ENCODE measurements around the gene CHD1. TPM values are rescaled to one million over a fixed set of nuclear protein-coding genes. Genes with fewer than 3 reads are reported as not detected.

CHD1 gene
- total and polyA plus RNA-seq, 2 of the 4 experiments (the other 2 are of a cell fraction) = 12.3 to 33.7 TPM

DNA sequence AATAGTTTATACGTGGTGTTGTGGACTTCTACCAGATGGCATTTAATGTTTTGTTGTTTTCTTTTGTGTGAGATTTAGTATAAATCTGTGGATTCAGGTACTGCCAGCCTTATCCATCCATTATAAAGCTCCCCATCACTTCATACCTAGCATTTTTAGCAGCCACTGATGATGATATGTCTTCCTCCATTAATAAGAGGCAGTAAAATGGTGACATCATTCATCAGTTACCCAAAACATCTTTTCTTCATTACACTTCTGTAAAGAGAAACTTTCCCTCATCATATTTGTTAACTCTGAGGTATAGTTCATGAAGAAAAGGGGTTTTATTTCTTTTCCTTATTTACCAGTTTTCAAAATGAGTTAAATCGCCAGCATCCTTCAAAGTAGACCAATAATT, 19.4 kb downstream of the CHD1 start:
- H4K8ac ChIP-seq (ENCODE audit: low read depth in 2 of 2, low read length in 2 of 2) = no peak overlapping the region
- no peak for DNase-seq
- no peak overlapping the region for H2AK9ac ChIP-seq (replicated peaks; ENCODE audit: low read depth, low read length, poor library complexity)
- H3K4ac ChIP-seq (ENCODE audit: low read depth, low read length) = no peak overlapping the region
- H3K4me3 ChIP-seq (ENCODE audit: insufficient read depth, low read depth, low read length) = no peak overlapping the region
- no peak overlapping the region for H2AK5ac ChIP-seq (ENCODE audit: low read depth, low read length)
- TF ChIP-seq MAFK (IDR thresholded peaks at IDR 0.05; ENCODE audit: low read depth, low read length) (no peak), NFE2L2 (IDR thresholded peaks at IDR 0.05; ENCODE audit: low read depth, low read length) (no peak), POLR2A (IDR thresholded peaks at IDR 0.05; ENCODE audit: low read depth, low read length) (no peak), SMC3 (IDR thresholded peaks at IDR 0.05; ENCODE audit: low read depth, low read length) (no peak), RFX5 (IDR thresholded peaks at IDR 0.05; ENCODE audit: low read depth, low read length) (no peak)
- TF ChIP-seq, protein P1, sequence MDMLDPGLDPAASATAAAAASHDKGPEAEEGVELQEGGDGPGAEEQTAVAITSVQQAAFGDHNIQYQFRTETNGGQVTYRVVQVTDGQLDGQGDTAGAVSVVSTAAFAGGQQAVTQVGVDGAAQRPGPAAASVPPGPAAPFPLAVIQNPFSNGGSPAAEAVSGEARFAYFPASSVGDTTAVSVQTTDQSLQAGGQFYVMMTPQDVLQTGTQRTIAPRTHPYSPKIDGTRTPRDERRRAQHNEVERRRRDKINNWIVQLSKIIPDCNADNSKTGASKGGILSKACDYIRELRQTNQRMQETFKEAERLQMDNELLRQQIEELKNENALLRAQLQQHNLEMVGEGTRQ (IDR thresholded peaks at IDR 0.05; ENCODE audit: low read depth, low read length) = no peak
- TF ChIP-seq, protein P2, sequence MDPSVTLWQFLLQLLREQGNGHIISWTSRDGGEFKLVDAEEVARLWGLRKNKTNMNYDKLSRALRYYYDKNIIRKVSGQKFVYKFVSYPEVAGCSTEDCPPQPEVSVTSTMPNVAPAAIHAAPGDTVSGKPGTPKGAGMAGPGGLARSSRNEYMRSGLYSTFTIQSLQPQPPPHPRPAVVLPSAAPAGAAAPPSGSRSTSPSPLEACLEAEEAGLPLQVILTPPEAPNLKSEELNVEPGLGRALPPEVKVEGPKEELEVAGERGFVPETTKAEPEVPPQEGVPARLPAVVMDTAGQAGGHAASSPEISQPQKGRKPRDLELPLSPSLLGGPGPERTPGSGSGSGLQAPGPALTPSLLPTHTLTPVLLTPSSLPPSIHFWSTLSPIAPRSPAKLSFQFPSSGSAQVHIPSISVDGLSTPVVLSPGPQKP (IDR thresholded peaks at IDR 0.05; ENCODE audit: borderline replicate concordance, low read depth, low read length) = no peak
- no peak overlapping the region for H2BK5ac ChIP-seq (ENCODE audit: low read depth, low read length, poor library complexity, severe bottlenecking)
- no CpG with 5 or more reads among the region's 2 CpGs for WGBS, 2 experiments (ENCODE audit: extremely low coverage in 2 of 2, insufficient read length in 1 of 2)
- no peak overlapping the region for H3K23ac ChIP-seq (ENCODE audit: low read depth, low read length)
- H2BK120ac ChIP-seq (ENCODE audit: low read depth, low read length) = no peak overlapping the region
- in situ Hi-C loops (cut with MboI; ENCODE audit: low sequenced_read_pairs) = loop anchor here (5.0 kb wide), 1 partner anchor 123 kb away; no protein-coding TSS in a partner anchor
- ChIA-PET CTCF (no interaction called here), POLR2A (ENCODE audit: unreplicated experiment) (no interaction called here)
- no peaks in the 10 kb centered on the region for H3K9me3 ChIP-seq (ENCODE audit: control insufficient read depth, insufficient read depth, low read length)
- H2BK20ac ChIP-seq (ENCODE audit: low read depth, low read length) = no peak overlapping the region
- H3K27ac ChIP-seq (ENCODE audit: insufficient read depth, low read length) = no peak overlapping the region
- intact Hi-C loops (cut with micrococcal nuclease) = no loop called here
- peaks cover 8% of the 10 kb centered on the region for H3K9me1 ChIP-seq (ENCODE audit: insufficient read depth, low read length)
- H2AFZ ChIP-seq (replicated peaks; ENCODE audit: low read length, poor library complexity) = no peak overlapping the region
- peaks cover 11% of the 10 kb centered on the region for H4K20me1 ChIP-seq (ENCODE audit: insufficient read depth, low read length)
- peaks cover 7 to 50% of the 10 kb centered on the region in 2 experiments for H3K79me1 ChIP-seq (ENCODE audit: low read depth in 1 of 2, low read length in 2 of 2)
- no peak overlapping the region for H4K91ac ChIP-seq (ENCODE audit: insufficient read depth, low read depth, low read length)
- peaks cover 2% of the 10 kb centered on the region; the same call in 1 of the 2 replicates for H3K4me1 ChIP-seq (ENCODE audit: control insufficient read depth, insufficient read depth, low read length)
- H4K5ac ChIP-seq (ENCODE audit: low read depth, low read length) = no peak overlapping the region
- no TSS peak for BruUV-seq (replicated peaks)
- no peak overlapping the region for H3K18ac ChIP-seq (ENCODE audit: low read depth, low read length)
- peaks cover 6% of the 10 kb centered on the region for H3K36me3 ChIP-seq (ENCODE audit: control insufficient read depth, insufficient read depth, low read length)
- H3K4me2 ChIP-seq (ENCODE audit: low read depth, low read length) = no peak overlapping the region
- no peak for ATAC-seq (ENCODE audit: low read depth)
- dilution Hi-C loops (cut with HindIII; ENCODE audit: low sequenced_read_pairs, unreplicated experiment) = no loop called here
- H3K9ac ChIP-seq (ENCODE audit: low read depth, low read length) = no peak overlapping the region
- no peak overlapping the region for H2BK15ac ChIP-seq (ENCODE audit: low read depth, low read length)
- no peak overlapping the region for H3K14ac ChIP-seq (replicated peaks; ENCODE audit: low read depth, low read length)
- no peaks in the 10 kb centered on the region for H3K27me3 ChIP-seq (ENCODE audit: control insufficient read depth, insufficient read depth, low read length)
- H3K56ac ChIP-seq (ENCODE audit: extremely low read depth, insufficient read depth, low read length) = no peak overlapping the region

Measured in IMR-90 (cell line).